PC-3 (cell line): ENCODE data around the gene RSF1. TPM values are rescaled to one million over a fixed set of nuclear protein-coding genes. Genes with fewer than 3 reads are reported as not detected.

Experiments
- ATAC-seq: fragments of 200-7000 bp; cut with Tn5 transposase; 2 replicates; pipeline ENCODE4 v1.9.1; 2020; ENCODE audit warnings: mild to moderate bottlenecking, moderate library complexity
- BruUV-seq: library from RNA; stranded (reverse); fragments of 400-500 nt; replicated peaks from 2 replicates; lab custom pipeline; 2021; lab: Mats Ljungman, UMichigan
- CTCF ChIA-PET: fragments of 300-600 bp; sonication (Branson Sonifier 250); formaldehyde crosslinking; loops from one replicate; lab custom pipeline; 2022; ENCODE audit warnings: antibody characterized with exemption; lab: Charles Lee
- POLR2A ChIA-PET: fragments of 300-600 bp; sonication (Branson Sonifier 250); formaldehyde crosslinking; loops from one replicate; lab custom pipeline; 2022; ENCODE audit warnings: antibody characterized with exemption; ENCODE audit not compliant: unreplicated experiment; lab: Charles Lee
- DNase-seq: peaks from one replicate; pipeline ENCODE4 v3.0.0-alpha.2; 2015
- H2AFZ ChIP-seq: fragments of 300-600 bp; sonication (generic); 2 replicates; pipeline ENCODE4 v1.6.0; 2016; ENCODE audit warnings: antibody characterized with exemption, low read length
- H3F3A ChIP-seq: fragments of 300-600 bp; sonication (generic); one replicate; pipeline ENCODE4 v1.6.0; 2017; ENCODE audit warnings: antibody characterized with exemption, low read length, control low read depth, mild to moderate bottlenecking; ENCODE audit not compliant: unreplicated experiment
- H3K27ac ChIP-seq: fragments of 300-600 bp; sonication (generic); 2 replicates; pipeline ENCODE4 v1.5.1; 2016; ENCODE audit warnings: mild to moderate bottlenecking, low read length
- H3K27me3 ChIP-seq: fragments of 300-600 bp; sonication (generic); 2 replicates; pipeline ENCODE4 v1.6.1; 2016; ENCODE audit warnings: low read length, mixed read lengths
- H3K36me3 ChIP-seq: fragments of 300-600 bp; sonication (generic); 2 replicates; pipeline ENCODE4 v1.6.1; 2016; ENCODE audit warnings: low read depth, mixed run types, low read length, mixed read lengths
- H3K4me1 ChIP-seq: fragments of 300-600 bp; sonication (generic); 2 replicates; pipeline ENCODE4 v1.5.1; 2016; ENCODE audit warnings: low read length; ENCODE audit not compliant: insufficient read depth
- H3K4me2 ChIP-seq: fragments of 300-600 bp; sonication (generic); 2 replicates; pipeline ENCODE4 v1.6.0; 2016; ENCODE audit warnings: low read length
- H3K4me3 ChIP-seq: fragments of 300-600 bp; sonication (generic); 2 replicates; pipeline ENCODE4 v1.5.1; 2016; ENCODE audit warnings: mild to moderate bottlenecking, low read length, mixed read lengths
- H3K79me2 ChIP-seq: fragments of 300-600 bp; sonication (generic); 2 replicates; pipeline ENCODE4 v1.6.1; 2017; ENCODE audit warnings: low read length, mixed read lengths
- H3K9ac ChIP-seq: fragments of 300-600 bp; sonication (generic); 2 replicates; pipeline ENCODE4 v1.6.0; 2016; ENCODE audit warnings: mild to moderate bottlenecking, low read length
- H3K9me2 ChIP-seq: fragments of 300-600 bp; sonication (generic); replicated peaks from 2 replicates; pipeline ENCODE4 v1.6.1; 2016; ENCODE audit warnings: mixed run types, low read length, mixed read lengths
- H3K9me3 ChIP-seq: fragments of 300-600 bp; sonication (generic); 2 replicates; pipeline ENCODE4 v1.6.1; 2016; ENCODE audit warnings: low read length, mixed read lengths
- H4K20me1 ChIP-seq: fragments of 300-600 bp; sonication (generic); 2 replicates; pipeline ENCODE4 v1.6.1; 2016; ENCODE audit warnings: low read length, mixed read lengths
- EZH2 ChIP-seq: fragments of 300-600 bp; sonication (generic); IDR thresholded peaks from one replicate; pipeline ENCODE4 v1.6.1; 2017; ENCODE audit warnings: antibody characterized with exemption, mild to moderate bottlenecking, low read length; ENCODE audit not compliant: unreplicated experiment
- EZH2phosphoT487 ChIP-seq: fragments of 300-600 bp; sonication (generic); IDR thresholded peaks from 2 replicates; pipeline ENCODE4 v1.6.1; 2018; ENCODE audit warnings: mild to moderate bottlenecking, antibody characterized with exemption, low read length, borderline replicate concordance
- intact Hi-C: fragments of 100-400 bp; cut with micrococcal nuclease; formaldehyde crosslinking; loops from 2 replicates; pipeline ENCODE4 v1.9.0; 2023
- total RNA-seq: library from RNA; depleted of rRNA; stranded (reverse); fragments of >200 nt; gene quantifications from 2 replicates; pipeline ENCODE4 v1.2.3, GENCODE V29; 2014
- TF ChIP-seq, protein P1 (sequence below): fragments of 300-600 bp; sonication (generic); conservative IDR thresholded peaks from 2 replicates; pipeline ENCODE4 v1.5.1; 2017; ENCODE audit warnings: antibody characterized with exemption, low read depth, mild to moderate bottlenecking, low read length

Gene RSF1
- total RNA-seq, 1 experiment from 2014 or later, result 30.0 TPM

DNA sequence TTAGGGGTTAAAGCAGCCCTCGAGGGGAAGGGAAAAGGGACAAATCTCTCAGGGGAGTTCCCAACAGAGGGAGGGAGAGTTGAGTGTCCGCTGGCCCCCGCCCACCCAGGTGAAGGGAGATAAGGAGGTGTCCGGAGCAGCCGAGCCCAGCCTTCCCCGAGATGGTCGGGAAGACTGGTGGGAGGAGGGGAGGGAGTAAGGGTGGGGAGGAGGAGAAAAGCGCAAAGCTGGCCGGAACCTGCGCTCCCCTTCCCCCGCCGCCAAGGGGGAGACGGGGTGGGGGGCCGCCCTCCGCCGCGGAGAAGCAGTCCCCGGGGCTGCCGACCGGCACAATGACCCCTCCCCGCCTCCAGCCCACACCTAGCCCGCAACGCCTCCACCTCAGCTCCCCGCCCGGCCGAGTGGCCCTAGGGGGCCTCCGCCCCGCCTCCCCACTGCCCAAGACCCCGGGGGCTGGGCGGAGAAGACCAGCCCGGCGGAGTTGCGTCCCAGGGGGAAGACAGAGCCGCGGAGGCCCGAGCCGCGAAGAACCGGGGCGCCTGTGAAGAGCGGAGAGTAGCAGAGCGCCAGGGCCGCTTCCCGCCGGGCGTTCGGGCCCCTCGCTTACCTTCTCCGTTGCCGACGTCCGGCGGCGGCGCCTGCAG is 479 bp downstream of the RSF1 start:
- intact Hi-C loops, result loop anchor here (1.0 kb wide), 1 partner anchor 174 kb away; the partner anchor contains the start of gene INTS4
- Histone ChIP-seq H3K36me3 (0 out of 2 replicates have a peak, but pooled peaks cover 4% of the 10 kb centered on the region), H3K4me2 (peak overlapping the region; percentile 84), H3K9ac (peak overlapping the region; percentile 86), H2AFZ (peak overlapping the region; percentile 86), H4K20me1 (peaks cover 9% of the 10 kb centered on the region), H3K9me2 (no peaks in the 10 kb centered on the region), H3K4me3 (peak overlapping the region; percentile 97), H3K27ac (peak overlapping the region; percentile 34), H3K4me1 (peaks cover 17% of the 10 kb centered on the region; the same call in 1 of the 2 replicates), H3K27me3 (no peaks in the 10 kb centered on the region), H3F3A (no peaks in the 10 kb centered on the region), H3K9me3 (no peaks in the 10 kb centered on the region), H3K79me2 (peaks cover 54% of the 10 kb centered on the region)
- ChIA-PET POLR2A (no interaction called here), CTCF (no interaction called here)
- DNase-seq (peak; percentile 35), ATAC-seq (peak; percentile 16)
- TF ChIP-seq EZH2phosphoT487 (no peak), EZH2 (no peak)
- TF ChIP-seq, protein P1, sequence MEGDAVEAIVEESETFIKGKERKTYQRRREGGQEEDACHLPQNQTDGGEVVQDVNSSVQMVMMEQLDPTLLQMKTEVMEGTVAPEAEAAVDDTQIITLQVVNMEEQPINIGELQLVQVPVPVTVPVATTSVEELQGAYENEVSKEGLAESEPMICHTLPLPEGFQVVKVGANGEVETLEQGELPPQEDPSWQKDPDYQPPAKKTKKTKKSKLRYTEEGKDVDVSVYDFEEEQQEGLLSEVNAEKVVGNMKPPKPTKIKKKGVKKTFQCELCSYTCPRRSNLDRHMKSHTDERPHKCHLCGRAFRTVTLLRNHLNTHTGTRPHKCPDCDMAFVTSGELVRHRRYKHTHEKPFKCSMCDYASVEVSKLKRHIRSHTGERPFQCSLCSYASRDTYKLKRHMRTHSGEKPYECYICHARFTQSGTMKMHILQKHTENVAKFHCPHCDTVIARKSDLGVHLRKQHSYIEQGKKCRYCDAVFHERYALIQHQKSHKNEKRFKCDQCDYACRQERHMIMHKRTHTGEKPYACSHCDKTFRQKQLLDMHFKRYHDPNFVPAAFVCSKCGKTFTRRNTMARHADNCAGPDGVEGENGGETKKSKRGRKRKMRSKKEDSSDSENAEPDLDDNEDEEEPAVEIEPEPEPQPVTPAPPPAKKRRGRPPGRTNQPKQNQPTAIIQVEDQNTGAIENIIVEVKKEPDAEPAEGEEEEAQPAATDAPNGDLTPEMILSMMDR, result no peak
- no TSS peak for BruUV-seq

DNA sequence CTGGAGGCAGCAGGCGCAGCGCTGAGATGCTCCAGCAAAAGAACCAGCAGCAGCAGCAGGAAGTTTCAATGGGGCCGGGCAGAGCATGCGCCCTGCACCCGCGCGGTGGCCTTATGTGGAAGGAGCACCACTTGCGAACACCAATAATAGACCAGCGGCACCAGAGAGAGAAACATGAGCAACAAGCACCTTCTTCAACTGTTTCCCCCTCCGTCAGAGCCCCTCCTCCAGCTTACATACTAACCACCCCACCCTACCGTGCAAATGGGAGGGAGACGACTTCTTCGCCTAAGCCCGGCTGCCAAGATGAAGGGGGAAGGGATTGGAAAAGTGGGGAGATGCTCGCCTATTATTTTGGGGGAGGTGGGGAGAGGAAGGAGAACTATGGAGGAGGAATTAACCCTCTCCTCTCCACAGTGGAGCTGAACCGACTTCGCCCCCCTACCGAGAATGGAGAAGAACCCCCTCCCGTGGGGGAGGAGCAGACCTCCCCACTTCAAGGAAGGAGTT is 1.1 kb downstream of the RSF1 start:
- no peaks in the 10 kb centered on the region for H3K27me3 ChIP-seq
- H3K9ac ChIP-seq, result peak overlapping the region; percentile 86
- peaks cover 9% of the 10 kb centered on the region for H4K20me1 ChIP-seq
- BruUV-seq, result no TSS peak
- peaks cover 17% of the 10 kb centered on the region; the same call in 1 of the 2 replicates for H3K4me1 ChIP-seq
- peak overlapping the region; percentile 86 for H2AFZ ChIP-seq
- peaks cover 60% of the 10 kb centered on the region for H3K79me2 ChIP-seq
- H3K4me2 ChIP-seq, result peak overlapping the region; percentile 84
- H3K36me3 ChIP-seq, result peaks cover 8% of the 10 kb centered on the region; the same call in 1 of the 2 replicates
- intact Hi-C loops, result no loop called here
- POLR2A ChIA-PET, result no interaction called here
- CTCF ChIA-PET, result no interaction called here
- no peaks in the 10 kb centered on the region for H3F3A ChIP-seq
- H3K9me3 ChIP-seq, result no peaks in the 10 kb centered on the region
- TF ChIP-seq EZH2phosphoT487 (no peak), EZH2 (no peak)
- TF ChIP-seq, protein P1, result no peak
- peak overlapping the region; percentile 97 for H3K4me3 ChIP-seq
- no peaks in the 10 kb centered on the region for H3K9me2 ChIP-seq
- DNase-seq (peak; percentile 86), ATAC-seq (peak; percentile 52)
- peak overlapping the region; percentile 33 for H3K27ac ChIP-seq

DNA sequence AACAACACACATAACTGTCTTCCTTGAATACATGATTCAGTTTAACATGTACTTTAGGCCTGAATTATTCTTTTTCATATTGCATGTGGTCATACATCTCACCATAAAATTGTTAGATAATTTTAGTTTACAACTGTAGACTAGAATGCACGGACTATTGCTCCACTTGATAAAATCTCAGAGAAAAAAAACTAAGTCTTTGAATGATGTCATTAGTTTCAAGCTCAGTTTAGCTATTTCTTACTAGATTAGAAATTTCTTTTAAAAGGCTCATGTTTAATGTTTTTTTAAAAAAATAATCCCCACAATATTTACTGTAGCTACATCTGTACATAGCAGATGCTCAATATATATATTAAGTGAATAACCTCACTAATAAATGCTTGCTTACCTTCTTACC is 5.1 kb downstream of the RSF1 start:
- ChIA-PET POLR2A (no interaction called here), CTCF (no interaction called here)
- TF ChIP-seq EZH2phosphoT487, result no peak
- TF ChIP-seq, protein P1, result no peak
- TF ChIP-seq EZH2, result no peak
- Histone ChIP-seq H3K36me3 (peaks cover 15% of the 10 kb centered on the region; the same call in 1 of the 2 replicates), H4K20me1 (peaks cover 9% of the 10 kb centered on the region), H3K9me3 (no peaks in the 10 kb centered on the region), H3K4me3 (no peak overlapping the region), H3K9me2 (no peaks in the 10 kb centered on the region), H3K4me1 (peaks cover 13% of the 10 kb centered on the region; the same call in 1 of the 2 replicates), H3K4me2 (no peak overlapping the region), H3K9ac (no peak overlapping the region), H2AFZ (no peak overlapping the region), H3F3A (no peaks in the 10 kb centered on the region), H3K27ac (no peak overlapping the region), H3K79me2 (peaks cover 83% of the 10 kb centered on the region), H3K27me3 (no peaks in the 10 kb centered on the region)
- BruUV-seq, result no TSS peak
- DNase-seq (no peak), ATAC-seq (no peak)
- intact Hi-C loops, result no loop called here
